ENCODE results near the gene MASP2. TPM values are rescaled to one million over a fixed set of nuclear protein-coding genes. Genes with fewer than 3 reads are reported as not detected.
"Not testable (repeated sequence)": the region's sequence is repeated elsewhere in the genome, so short reads cannot be mapped to it uniquely, and the experiment has no call there.

The MASP2 gene
- polyA plus RNA-seq, 12 donors: 0.91 to 10.1 (median 4.7) TPM; not detected in 1

GRCh38 chr1:11040105-11040429 is 7.0 kb downstream of the MASP2 start:
- not testable (repeated sequence) for DNase-seq

GRCh38 chr1:11039351-11040104 is 7.5 kb downstream of the MASP2 start:
- no peak for DNase-seq

DNA sequence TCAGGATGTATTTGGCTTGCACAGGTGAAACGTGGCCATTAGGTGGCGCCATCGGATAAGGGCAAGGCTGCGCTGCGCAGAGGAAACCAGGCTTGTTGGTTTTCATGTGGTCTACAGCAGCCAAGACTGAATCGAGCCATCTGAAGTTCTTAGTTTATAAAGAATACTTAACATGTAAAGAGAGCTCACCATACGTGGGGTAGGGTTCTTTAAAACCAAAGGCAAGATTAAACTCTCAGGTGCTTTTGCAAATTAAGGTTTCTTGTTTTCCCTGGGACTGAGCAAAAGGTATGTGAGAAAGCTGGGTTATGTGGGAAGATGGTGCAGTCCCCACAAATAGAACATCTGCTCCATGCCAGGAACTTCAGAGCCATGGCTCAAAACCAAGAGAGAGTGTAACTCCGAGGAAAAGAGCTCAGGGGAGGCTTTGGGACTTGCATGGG is 9.3 kb downstream of the MASP2 start:
- peak; percentile 91 for DNase-seq

GRCh38 chr1:11037019-11037739 is 9.9 kb downstream of the MASP2 start:
- not testable (repeated sequence) for DNase-seq

DNA sequence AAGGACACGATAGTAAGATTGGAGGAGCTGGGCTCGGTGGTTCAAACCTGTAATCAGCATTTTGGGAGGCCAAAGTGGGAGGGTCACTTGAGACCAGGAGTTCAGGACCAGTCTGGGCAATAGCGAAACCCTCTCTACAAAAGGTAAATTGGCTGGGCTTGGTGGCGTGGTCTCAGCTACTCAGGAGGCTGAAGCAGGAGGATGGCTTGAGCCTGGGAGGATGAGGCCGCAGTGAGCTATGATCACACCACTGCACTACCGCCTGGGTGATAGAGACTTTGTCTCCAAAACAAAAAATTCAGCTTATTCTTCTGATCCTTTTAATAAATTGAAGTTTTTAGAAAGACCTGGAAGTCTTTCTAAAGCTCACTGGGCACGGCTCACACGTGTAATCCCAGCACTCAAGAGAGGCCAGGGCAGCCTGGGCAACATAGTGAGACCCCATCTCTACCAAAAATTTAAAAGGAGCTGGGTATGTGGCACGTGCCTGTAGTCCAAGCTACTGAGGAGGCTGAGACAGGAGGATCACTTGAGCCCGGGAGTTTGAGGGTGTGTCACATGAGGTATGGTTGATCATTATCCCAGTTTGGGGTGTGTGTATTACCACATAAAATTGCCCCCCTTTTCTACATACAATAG is 15.3 kb downstream of the MASP2 start:
- no peak for DNase-seq

DNA sequence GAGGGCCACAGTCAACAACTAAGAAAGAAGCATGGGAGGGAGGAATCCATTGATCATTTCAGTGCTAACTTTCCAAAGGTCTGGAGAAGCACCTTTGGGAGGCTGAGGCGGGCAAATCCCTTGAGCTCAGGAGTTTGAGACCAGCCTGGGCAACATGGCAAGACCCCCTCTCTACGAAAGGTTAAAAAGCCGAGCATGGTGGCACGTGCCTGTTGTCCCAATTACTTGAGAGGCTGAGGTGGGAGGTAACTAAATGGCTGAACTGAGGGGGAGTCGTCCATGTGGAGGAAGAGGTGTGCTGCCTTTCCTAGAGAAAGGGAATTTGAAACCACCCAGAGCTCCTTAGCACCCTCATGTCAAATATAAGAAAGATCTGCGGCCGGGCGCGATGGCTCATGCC is 16.2 kb downstream of the MASP2 start:
- no peak for DNase-seq

- no peak for DNase-seq
These were observed 19.0 kb downstream of the MASP2 start for GRCh38 chr1:11028018-11028417.

DNA sequence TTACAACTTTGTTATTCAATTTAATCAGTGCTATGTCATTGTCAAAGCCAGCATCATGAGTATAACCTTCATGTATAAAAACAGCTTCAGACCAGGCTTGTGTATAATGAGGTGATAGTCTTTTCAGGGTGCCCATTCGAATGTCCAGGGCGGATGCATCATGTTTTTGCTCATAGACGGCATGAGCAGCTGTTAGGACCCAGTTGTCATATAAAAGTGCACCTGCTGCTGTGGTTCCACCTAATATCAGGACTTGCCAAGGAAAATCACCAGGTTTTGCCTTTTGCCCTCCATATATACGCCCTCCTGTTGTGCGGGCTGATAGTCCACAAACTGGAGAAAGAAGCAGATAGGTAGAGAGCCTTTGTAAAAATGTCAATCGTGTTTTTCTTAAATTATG is 19.7 kb downstream of the MASP2 start:
- DNase-seq: no peak

DNA sequence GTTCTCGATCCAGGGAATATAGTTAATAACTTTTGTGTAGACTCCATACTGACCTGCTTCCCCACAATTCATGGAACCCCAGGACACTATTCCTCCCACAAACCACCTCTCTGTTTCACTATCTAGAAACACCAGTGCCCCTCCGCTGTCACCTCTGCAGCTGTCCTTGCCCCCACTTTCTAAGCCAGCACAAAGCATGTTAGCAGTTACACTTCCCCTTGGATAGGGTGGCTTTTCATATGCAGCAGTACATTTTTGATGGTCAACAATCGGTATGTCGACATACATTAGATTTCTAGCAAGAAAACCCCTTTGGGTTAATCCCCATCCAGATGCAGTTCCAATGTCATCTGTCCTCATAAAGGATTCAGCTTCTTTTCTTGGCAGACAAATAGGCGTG is 20.1 kb downstream of the MASP2 start:
- DNase-seq: no peak

- no peak for DNase-seq
These were observed 21.0 kb downstream of the MASP2 start for GRCh38 chr1:11026052-11026451.

GRCh38 chr1:11025618-11026017 is 21.4 kb downstream of the MASP2 start:
- DNase-seq: no peak

DNA sequence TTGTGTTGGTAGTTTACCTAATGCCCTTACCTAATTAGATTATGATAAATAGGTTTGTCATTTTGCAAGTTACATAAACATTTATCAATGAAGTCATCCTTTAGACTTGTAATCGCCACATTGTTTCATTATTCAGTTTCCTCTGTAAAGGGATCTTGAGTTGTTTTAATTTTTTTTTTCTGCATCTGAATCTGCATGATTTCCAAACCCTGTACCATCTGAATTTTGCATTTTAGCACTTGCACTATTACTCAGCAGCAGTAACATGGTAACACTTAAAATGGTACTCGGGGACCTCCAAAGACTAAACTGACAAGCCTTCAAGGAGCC is 22.2 kb downstream of the MASP2 start:
- DNase-seq: no peak

DNA sequence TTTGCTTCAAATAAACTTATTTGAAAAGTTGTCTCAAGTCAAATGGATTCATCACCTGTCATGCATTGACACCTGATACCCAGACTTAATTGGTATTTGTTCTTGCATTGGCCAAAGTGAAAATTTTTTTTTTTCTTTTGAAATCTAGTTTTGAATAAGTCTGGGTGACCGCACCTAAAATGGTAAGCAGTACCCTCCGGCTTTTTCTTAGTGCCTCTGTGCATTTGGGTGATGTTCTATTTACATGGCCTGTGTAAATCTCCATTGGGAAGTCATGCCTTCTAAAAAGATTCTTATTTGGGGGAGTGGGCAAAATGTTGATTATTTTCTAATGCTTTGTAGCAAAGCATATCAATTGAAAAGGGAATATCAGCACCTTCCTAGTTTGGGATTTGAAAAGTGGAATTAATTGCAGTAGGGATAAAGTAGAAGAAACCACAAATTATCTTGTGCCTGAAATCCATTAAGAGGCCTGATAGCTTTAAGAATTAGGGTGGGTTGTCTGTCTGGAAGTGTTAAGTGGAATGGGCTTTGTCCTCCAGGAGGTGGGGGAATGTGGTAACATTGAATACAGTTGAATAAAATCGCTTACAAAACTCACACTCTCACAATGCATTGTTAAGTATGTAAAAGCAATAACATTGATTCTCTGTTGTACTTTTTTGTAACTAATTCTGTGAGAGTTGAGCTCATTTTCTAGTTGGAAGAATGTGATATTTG is 22.7 kb downstream of the MASP2 start:
- DNase-seq: no peak

- DNase-seq: no peak
These were observed 23.8 kb downstream of the MASP2 start for GRCh38 chr1:11023201-11023600.

DNA sequence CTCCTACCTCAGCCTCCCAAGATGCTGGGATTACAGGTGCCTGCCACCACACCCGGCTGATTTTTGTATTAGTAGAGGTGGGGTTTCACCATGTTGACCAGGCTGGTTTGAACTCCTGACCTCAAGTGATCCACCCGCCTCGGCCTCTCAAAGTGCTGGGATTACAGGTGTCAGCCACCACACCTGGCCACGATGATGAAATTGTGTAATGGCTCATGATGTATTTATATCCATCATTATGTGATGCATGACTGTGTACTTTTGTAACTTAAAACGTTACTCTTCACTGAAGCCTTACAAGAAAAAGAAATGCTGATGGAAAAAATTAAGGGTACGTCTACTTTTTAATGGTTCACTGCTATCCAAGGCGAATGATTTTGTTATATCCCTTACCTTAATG is 27.1 kb downstream of the MASP2 start:
- no peak for DNase-seq

DNA sequence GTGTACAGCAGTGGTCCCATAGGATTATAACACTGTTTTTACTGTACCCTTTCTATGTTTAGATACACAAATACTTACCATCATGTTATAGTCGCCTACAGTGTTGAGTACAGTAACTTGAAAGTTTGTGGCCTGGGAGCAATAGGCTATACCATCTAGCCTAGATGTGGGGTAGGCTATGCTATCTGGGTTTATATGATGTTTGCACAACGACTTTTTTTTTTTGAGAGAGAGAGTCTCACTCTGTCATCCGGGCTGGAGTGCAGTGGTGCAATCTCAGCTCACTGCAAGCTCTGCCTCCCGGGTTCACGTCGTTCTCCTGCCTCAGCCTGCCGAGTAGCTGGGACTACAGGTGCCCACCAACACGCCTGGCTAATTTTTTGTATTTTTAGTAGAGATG is 27.7 kb downstream of the MASP2 start:
- not testable (repeated sequence) for DNase-seq

- DNase-seq: no peak
These were observed 33.9 kb downstream of the MASP2 start for GRCh38 chr1:11013160-11013531.

GRCh38 chr1:11012260-11013159 is 34.5 kb downstream of the MASP2 start, which contains the start of gene TARDBP:
Gene TARDBP, plus strand, starts transcription at chr1:11012654. Its CDS starts 1,074 bp downstream, at chr1:11013728.
- peak; percentile 94 for DNase-seq

DNA sequence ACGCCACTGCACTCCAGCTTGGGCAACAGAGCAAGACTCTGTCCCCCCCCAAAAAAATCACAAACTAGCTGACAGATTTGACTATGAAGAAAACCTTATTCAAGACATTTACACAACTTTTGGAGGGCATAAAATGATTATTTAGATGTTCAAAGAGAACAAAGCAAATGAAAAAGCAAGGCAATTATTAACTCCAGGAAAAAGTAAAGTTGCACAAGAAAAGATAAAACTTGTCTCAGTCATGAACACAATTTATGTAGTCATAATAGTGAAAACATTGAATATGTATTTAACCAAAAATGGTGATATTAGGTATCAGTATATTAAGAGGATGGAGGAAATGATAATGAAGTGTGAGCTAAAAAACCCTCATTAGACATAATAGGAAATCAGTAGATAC is 46.5 kb downstream of the MASP2 start:
- no peak for DNase-seq

DNA sequence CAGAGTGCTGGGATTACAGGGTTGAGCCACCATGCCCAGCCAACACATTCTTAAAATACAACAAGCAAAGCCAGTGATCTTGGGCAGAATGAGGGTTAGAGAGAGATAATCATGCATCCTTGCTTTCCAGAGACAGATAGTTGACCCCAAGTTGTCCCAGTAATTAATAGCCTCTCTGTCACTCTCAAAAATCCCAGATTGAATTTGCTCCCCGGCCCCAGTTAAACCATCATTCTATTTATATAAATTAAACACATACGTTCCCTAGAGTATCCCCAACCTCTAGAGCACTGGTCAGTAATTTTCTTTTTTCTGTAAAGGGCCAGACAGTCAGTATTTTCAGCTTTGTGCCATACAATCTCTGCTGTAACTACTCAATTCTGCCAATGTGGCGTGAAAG is 50.9 kb downstream of the MASP2 start:
- no peak for DNase-seq

DNA sequence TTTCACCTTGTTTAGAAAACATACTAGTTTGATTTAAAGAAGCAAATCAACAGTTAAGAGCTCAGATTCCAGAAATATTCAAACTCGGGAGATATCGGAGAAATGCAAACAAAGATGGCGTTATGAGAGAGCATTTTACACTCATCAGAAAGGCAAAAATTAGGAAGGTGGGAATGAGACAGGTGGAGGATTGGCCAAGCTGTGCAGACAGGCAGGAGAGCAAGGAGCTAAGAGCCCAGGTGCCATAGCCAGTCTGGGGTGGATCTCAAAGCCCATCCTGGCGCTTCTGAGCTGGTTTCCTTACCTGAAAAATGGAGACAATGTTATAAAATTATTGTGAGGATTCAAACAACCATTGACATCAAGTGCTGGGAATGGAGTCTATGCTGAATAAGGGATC is 54.2 kb downstream of the MASP2 start:
- no peak for DNase-seq
